SK-N-SH (cell line): ENCODE measurements around the gene TRIM71.

Experiments used
- EZH2phosphoT487 ChIP-seq: fragments of 200-600 bp; sonication (generic); IDR thresholded peaks from 2 replicates; pipeline ENCODE4 v1.6.1; 2017; ENCODE audit warnings: low read depth, mixed run types, mild to moderate bottlenecking, antibody characterized with exemption, moderate library complexity, borderline replicate concordance
- GATA2 ChIP-seq: sonication (generic); formaldehyde crosslinking; IDR thresholded peaks from 2 replicates; pipeline ENCODE4 v1.5.0; 2020; ENCODE audit warnings: mild to moderate bottlenecking, missing genetic modification reagents
- JUND ChIP-seq: IDR thresholded peaks from 2 replicates; pipeline ENCODE4 v1.4.0; 2012
- NFIC ChIP-seq: IDR thresholded peaks from 2 replicates; pipeline ENCODE4 v1.4.0; 2012; ENCODE audit warnings: borderline replicate concordance
- POLR2AphosphoS5 ChIP-seq: IDR thresholded peaks from 2 replicates; pipeline ENCODE4 v1.6.1; 2012; ENCODE audit warnings: low read depth, low read length
- RAD21 ChIP-seq: IDR thresholded peaks from 2 replicates; pipeline ENCODE4 v1.6.1; 2012; ENCODE audit warnings: mild to moderate bottlenecking, low read length
- TAF1 ChIP-seq: IDR thresholded peaks from 2 replicates; pipeline ENCODE4 v1.6.1; 2012; ENCODE audit warnings: low read depth, mild to moderate bottlenecking, low read length, moderate library complexity, borderline replicate concordance
- YY1 ChIP-seq: IDR thresholded peaks from 2 replicates; pipeline ENCODE4 v1.4.0; 2012; ENCODE audit warnings: low read depth, mild to moderate bottlenecking
- TF ChIP-seq, protein P1 (sequence below): fragments of 200-600 bp; sonication (generic); IDR thresholded peaks from 2 replicates; pipeline ENCODE4 v1.6.1; 2017; ENCODE audit warnings: antibody characterized with exemption, mild to moderate bottlenecking, moderate library complexity
- TF ChIP-seq, protein P2 (sequence below): IDR thresholded peaks from 2 replicates; pipeline ENCODE4 v1.4.0; 2012; ENCODE audit warnings: low read depth

DNA sequence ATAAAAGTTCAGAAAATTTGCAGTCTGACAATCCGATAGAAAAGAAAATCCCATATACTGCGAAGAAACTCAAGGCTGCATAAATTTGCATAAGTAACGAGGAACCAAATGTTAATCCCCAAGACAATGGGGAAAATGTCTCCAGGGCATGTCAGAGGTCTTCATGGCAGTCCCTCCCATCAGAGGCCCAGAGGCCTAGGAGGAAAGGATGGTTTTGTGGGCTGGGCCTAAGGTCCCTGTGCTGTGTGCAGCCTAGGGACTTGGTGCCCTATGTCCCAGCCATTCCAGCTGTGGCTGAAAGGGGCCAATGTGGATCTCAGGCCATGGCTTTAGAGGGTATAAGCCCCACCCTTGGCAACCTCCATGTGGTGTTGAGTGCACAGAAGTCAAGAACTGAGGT, 112.4 kb downstream of the TRIM71 start:
- TF ChIP-seq, protein P1, sequence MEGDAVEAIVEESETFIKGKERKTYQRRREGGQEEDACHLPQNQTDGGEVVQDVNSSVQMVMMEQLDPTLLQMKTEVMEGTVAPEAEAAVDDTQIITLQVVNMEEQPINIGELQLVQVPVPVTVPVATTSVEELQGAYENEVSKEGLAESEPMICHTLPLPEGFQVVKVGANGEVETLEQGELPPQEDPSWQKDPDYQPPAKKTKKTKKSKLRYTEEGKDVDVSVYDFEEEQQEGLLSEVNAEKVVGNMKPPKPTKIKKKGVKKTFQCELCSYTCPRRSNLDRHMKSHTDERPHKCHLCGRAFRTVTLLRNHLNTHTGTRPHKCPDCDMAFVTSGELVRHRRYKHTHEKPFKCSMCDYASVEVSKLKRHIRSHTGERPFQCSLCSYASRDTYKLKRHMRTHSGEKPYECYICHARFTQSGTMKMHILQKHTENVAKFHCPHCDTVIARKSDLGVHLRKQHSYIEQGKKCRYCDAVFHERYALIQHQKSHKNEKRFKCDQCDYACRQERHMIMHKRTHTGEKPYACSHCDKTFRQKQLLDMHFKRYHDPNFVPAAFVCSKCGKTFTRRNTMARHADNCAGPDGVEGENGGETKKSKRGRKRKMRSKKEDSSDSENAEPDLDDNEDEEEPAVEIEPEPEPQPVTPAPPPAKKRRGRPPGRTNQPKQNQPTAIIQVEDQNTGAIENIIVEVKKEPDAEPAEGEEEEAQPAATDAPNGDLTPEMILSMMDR = no peak
- TF ChIP-seq YY1 (no peak), POLR2AphosphoS5 (no peak), JUND (no peak), TAF1 (no peak), RAD21 (no peak), GATA2 (no peak), NFIC (no peak), EZH2phosphoT487 (no peak)
- TF ChIP-seq, protein P2, sequence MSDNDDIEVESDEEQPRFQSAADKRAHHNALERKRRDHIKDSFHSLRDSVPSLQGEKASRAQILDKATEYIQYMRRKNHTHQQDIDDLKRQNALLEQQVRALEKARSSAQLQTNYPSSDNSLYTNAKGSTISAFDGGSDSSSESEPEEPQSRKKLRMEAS = no peak
